Pons (tissue), 1 donor: Measurements from ENCODE around the gene TM7SF3.
A peak's percentile ranks its signal among the peaks of the same experiment; 100 is the strongest.
"Not testable (repeated sequence)": the region's sequence is repeated elsewhere in the genome, so short reads cannot be mapped to it uniquely, and the experiment has no call there.

ENCODE experiments used
- DNase-seq: peaks from one replicate; pipeline ENCODE4 v3.0.0-alpha.2; 2016; ENCODE audit warnings: low spot score

TM7SF3 gene, protein sequence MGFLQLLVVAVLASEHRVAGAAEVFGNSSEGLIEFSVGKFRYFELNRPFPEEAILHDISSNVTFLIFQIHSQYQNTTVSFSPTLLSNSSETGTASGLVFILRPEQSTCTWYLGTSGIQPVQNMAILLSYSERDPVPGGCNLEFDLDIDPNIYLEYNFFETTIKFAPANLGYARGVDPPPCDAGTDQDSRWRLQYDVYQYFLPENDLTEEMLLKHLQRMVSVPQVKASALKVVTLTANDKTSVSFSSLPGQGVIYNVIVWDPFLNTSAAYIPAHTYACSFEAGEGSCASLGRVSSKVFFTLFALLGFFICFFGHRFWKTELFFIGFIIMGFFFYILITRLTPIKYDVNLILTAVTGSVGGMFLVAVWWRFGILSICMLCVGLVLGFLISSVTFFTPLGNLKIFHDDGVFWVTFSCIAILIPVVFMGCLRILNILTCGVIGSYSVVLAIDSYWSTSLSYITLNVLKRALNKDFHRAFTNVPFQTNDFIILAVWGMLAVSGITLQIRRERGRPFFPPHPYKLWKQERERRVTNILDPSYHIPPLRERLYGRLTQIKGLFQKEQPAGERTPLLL

DNA sequence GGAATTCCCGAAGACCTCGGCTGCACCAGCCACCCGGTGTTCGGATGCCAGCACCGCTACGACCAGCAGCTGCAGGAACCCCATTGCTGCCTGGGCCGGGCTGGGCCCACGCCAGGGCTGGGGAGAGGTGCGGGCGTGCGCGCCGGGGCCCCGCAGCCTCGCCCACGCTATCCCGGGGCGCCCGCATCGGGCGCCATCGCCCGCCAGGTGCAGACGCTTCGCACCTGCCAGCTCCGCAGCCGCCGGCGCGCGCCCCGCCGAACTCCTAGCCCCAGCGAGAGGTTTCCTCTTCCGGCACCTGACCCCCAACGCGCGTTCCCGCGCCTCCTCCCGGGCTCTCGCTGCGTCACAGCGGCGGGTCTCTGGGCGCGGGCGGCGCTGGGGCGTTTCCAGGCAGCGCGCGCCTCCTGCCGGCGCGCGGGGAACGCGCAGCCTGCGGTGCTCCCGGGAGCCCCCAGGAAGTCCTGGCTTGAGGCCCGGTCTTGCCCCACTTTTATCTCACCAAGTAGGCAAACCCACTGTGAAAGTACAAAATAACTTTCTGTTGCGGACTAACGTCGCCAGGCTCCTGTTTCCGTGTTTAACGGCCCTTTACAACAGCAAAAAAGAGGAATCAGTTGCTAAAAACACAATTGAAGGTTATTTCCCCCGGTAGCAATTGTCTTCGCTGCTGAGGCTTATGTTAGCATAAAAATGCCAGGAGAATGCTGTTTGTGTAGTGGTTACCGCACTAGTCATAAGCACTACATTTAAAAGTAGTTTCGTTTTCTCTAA, at the start of gene TM7SF3:
Gene TM7SF3 (minus strand): TSS at position 300 of the 774 bp plus-strand sequence. CDS start 216 bp downstream, at position 84.
- DNase-seq: peak; percentile 88

DNA sequence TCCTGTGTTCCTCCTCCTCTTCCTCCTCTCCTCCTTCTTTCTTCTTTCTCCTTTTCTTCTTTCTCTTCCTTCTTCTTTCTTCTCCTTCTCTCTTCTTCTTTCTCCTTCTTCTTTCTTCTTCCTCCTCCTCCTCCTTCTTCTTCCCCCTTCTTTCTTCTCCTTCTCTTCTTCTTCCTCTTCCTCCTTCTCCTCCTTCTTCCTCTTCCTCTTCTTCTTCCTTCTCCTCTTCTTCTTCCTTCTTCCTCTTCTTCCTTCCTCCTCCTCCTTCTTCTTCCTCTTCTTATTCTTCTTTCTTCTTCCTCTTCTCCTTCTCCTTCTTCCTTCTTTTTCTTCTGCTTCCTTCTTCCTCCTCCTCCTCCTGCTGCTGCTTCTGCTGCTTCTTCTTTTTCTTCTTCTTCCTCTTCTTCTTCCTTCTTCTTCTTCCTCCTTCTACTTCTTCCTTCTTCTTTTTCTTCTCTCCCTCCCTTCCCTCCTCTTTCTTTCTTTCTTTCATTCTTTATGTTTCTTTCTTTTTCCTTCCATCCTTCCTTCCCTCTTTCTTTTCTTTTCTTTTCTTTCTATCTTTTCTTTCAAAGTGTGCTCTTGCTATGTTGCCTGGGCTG, 49.2 kb upstream of the TM7SF3 start:
- no peak for DNase-seq

DNA sequence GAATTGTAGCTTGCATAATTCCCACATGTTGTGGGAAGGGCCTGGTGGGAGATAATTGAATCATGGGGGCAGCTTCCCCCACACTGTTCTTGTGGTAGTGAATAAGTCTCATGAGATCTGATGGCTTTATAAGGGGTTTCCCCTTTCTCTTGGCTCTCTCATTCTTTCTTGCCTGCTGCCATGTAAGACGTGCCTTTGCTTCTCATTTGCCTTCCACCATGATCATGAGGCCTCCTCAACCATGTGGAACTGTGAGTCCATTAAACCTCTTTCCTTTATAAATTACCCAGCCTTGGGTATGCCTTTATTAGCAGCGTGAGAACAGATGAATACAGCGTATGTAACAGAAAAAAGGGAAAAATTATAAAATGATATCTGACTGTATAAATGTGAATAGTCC, 47.1 kb upstream of the TM7SF3 start:
- no peak for DNase-seq

DNA sequence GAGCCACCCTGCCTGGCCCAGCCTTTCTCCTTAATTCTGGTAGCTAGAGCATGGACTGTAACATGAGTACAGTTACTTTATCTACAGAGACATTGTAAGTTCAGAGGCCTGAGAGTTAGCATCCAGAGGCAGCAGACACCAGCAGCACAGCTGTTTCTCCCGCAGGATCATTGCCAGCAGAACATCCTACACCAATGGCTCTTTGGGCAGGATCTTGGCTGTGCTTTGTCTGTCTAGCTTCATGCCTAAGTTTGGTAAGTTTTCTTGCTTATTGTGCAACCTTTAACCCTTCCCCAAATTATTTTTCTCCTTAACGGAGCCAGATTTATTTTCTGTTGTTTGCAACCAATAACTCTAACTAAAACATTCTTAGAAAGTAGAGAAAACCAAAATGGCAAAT, 46.6 kb upstream of the TM7SF3 start:
- no peak for DNase-seq

DNA sequence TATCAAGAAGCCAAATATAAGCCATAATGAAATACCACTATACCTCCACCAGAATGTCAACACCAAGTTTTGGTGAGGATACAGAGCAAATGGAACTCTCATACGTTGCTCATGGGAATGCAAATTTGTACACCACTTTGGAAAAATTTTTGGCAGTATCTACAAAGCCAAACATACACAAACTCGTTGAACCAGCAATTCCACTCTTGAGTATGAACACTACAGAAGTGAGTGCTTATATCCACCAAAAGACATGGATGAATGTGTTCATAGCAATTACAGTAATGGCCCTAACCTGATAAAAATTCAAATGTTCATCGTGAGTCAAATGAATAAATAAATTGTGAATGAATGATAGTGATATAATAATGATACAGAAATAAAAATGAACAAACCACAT, 43.4 kb upstream of the TM7SF3 start:
- no peak for DNase-seq

DNA sequence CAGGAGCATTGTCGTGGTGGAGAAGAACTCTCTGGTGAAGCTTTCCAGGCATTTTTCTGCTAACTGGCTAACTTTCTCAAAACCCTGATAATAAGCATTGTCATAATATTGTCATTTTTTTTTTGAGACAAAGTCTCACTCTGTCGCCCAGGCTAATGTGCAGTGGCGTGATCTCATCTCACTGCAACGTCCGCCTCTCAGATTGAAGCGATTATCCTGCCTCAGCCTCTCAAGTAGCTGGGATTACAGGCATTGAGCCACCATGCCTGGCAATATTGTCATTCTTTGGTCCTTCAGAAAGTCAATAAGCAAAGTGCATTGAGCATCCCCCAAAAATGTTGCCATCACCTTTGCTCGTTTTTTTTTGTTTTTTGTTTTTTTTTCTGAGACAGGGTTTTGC, 41.8 kb upstream of the TM7SF3 start:
- DNase-seq: no peak

DNA sequence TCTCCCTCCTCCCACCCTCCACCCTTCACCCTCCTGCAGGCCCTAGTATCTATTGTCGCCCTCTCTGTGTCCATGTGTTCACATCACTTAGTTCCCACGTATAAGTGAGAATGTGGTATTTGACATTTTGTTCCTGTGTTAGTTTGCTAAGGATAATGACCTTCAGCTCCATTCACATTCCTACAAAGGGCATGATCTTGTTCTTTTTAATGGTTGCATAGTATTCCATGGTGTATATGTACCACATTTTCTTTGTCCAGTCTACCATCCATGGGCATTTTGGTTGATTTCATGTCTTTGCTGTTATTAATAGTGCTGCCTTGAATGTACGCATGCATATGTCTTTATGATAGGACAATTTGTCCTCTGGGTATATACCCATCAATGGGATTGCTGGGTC, 38.6 kb upstream of the TM7SF3 start:
- DNase-seq: no peak

DNA sequence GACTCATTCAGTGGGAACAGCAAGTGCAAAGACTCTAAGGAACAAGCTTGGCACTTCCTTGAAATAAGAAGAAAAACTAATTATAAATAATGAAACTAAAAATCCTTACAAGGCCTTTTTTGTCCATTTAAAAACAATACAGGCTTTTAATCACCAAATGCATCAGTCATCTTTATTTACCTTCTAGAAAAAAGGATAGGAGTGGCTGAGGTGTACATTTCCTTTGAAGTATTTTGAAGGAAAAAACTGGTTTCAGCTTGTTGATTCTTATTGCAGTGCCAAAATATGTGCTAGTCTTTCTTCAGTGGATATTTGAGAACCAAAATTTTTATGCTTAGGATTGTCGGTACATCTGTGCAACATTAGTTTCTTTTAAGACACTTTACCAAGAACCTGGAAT, 38.0 kb upstream of the TM7SF3 start:
- DNase-seq: no peak

DNA sequence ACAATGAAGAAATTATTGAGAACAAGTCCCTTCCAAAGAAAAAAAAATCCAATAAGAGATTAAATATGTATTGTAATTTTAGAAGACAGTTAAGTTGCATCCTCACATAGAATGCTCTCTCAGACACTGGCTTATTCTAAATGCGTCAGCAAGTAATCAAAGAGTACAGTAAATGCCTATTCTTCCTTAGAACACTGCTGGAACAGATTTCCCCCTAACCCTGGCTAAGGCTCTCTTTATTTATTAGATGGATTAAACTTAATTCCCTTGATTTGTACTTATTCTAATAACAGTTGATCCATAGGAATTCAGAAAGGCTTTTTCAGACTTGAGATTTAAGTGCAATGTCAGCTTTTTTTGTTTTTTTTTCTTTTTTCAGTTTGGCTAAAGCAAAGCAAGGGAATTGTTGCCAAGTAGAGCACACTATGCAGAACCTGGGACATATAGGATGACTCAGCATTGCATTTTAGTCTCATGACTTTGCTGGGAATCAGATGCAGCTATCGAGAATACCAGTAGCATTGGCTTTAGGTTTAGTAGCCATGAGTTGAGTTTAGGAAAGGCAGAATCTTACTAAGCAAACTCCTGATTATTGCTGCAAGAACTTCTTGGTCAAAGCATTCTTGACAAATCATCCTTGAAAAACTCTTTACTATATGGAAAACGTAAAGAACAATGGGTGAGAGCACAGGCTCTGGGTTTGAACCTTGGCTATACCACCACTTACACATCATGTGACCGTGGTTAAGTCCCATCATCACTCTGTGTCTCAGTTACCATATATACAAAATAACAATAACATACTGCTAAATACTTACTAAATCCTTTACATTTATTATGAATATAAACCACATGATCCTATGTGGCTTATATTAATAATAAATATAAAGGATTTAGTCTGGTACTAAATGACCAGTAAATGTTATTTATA, 34.9 kb upstream of the TM7SF3 start:
- DNase-seq: no peak

DNA sequence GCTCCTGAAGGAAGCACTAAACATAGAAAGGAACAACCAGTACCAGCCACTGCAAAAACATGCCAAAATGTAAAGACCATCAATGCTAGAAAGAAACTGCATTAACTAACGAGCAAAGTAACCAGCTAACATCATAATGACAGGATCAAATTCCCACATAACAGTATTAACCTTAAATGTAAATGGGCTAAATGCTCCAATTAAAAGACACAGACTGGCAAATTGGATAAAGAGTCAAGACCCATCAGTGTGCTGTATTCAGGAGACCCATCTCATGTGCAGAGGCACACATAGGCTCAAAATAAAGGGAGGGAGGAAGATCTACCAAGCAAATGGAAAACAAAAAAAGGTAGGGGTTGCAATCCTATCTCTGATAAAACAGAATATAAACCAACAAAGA, 27.8 kb upstream of the TM7SF3 start:
- DNase-seq: not testable (repeated sequence)

DNA sequence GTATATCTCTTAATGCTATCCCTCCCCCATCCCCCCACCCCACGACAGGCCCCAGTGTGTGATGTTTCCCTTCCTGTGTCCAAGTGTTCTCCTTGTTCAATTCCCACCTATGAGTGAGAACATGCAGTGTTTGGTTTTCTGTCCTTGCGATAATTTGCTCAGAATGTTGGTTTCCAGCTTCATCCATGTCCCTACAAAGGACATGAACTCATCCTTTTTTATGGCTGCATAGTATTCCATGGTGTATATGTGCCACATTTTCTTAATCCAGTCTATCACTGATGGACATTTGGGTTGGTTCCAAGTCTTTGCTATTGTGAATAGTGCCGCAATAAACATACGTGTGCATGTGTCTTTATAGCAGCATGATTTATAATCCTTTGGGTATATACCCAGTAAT, 26.5 kb upstream of the TM7SF3 start:
- not testable (repeated sequence) for DNase-seq

DNA sequence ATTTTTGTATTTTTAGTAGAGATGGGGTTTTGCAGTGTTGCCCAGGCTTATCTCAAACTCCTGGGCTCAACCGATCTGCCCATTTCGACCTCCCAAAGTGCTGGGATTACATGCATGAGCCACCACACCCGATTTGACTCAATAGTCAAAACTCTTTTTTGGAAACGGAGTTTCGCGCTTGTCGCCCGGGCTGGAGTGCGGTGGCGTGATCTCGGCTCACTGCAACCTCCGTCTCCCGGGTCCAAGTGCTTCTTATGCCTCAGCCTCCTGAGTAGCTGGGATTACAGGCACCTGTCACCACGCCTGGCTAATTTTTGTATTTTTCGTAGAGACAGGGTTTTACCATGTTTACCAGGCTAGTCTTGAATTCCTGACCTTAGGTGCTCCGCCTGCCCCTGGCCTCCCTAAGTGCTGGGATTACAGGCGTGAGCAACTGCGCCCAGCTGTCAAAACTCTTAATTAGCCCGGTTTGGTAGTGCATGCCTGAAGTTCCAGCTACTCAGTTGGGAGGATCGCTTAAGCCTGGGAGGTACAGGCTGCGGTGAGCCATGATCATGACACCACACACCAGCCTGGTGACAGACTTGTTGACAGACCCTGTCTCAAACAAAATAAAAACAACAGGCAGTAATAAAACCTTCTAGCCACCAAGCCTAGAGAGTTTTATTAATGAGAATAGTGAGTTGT, 20.6 kb upstream of the TM7SF3 start:
- DNase-seq: no peak

DNA sequence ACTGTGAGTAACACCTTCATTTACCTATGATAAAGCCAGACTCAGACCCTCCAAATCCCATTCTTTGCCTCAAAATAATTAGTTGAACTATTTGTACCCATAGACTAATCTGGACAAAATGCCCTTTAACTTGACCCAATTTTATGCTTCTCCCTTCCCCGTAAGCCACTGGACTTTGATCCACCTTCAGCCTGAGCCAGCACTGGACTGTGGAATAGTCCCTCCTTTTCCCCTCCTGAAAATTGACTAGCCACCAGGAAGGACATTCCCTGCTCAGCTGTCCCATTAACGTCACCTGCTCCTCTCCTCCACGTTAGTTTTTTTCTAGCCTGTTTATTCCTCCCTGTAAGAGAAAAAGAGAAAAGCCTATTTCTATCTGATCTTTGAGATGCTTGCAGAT, 18.5 kb upstream of the TM7SF3 start:
- DNase-seq: no peak

DNA sequence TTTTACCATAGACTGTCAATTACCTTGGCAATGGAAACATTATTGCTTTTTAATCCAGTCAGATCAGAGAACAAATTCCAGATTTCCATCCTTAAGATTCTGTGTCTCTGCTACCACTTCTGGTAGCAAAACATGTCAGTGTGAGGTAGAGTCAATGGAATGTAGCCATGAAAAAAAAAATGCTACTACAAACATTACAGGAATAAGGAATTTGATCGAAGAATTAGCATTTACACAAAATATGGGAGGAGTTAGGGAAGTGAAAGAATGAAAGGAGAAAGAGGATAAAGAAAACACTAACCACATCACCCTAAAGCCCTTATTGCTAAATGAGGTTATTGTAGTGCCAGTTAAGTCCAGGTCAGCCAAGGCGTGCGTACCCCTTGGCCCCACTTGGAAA, 17.3 kb upstream of the TM7SF3 start:
- no peak for DNase-seq

DNA sequence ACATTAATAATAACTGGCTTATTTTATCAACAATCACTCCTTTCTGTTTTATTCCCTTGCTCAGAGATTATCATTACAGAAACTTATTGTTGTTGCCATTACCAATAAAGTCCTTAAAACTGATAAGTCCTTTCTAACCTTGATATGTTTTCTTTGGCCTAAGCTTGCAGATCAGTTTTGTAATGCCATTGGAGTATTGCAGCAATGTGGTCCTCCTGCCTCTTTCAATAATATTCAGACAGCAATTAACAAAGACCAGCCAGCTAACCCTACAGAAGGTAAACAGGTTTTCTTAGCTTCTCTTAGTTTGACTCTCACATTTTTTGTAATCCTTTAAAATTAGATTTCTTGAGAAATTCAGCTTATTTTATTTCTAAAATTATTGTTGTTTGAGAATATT, 12.1 kb upstream of the TM7SF3 start:
- no peak for DNase-seq

DNA sequence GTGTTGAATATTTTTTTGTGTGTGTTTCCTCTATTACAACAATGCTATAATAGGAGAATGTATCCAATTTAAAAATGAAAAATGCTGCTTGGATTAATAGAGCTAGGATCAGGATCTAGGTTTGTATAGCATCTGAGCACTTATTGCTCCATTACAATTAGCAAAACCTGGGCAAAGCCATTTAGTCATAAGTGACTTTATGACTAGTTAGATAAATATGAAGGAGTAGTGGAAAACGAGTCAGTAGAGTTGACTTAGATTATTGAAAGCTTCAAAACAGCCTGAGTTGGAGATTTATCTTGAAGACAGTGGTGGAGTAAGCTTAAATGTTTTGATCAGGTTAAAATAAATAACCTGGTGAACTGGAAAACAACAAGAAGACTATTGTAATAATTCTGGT, 10.9 kb upstream of the TM7SF3 start:
- no peak for DNase-seq

DNA sequence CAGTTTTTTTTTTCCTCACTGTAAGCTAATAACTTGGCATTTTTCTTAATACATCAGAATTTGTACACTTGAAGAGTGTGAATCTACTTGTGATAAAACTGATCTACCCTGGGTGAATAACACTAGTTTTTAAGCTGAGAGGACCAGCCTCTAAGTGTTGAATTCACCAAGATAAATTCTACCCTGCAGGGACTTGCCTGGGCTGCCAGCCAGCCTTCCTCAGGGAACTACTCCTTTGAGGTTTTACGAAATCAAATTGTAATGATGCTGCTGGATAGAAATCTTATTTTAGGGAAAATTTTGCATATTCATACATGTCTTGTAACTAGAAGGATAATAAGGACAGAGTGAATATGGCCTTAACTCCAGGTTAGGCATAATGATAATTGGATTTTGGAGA, 10.1 kb upstream of the TM7SF3 start:
- DNase-seq: no peak

DNA sequence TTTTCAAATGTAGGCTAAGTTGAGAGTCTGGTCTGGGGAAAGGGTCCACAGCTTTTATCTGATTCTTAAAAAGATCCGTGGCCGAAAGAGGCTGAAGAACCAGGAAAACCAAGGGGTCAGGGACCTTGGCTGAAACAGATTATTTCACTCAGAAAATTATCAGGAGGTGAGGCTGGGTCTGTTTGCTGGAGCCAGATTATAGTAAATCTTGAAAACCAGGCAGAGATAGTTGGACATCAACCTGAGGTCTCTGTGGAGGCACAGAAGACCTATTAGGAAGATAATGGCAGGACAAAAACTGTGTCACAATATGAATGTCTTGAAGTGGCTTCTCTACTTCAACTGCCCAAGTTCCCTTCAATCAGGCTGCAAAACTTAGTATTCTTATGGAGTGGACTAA, 6.6 kb upstream of the TM7SF3 start:
- no peak for DNase-seq

DNA sequence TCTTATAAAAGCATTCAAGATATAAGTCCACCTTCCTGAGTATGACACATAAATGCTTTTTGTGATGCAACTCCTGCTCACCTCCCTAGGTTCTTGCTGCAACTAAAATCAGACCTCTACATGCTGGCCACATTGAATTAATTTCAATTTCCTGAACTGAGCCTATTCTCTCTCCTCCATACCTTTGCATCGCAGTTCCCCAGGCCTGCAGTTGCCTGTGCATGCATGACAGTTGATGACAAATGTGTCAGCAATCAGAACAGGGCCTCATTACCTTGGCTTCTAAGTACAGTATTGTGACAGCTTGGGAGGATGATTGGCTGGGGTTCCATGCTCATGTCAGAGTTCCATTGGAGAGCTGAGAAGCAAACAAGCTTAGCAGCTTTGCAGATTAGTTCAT, 3.9 kb upstream of the TM7SF3 start:
- DNase-seq: no peak

DNA sequence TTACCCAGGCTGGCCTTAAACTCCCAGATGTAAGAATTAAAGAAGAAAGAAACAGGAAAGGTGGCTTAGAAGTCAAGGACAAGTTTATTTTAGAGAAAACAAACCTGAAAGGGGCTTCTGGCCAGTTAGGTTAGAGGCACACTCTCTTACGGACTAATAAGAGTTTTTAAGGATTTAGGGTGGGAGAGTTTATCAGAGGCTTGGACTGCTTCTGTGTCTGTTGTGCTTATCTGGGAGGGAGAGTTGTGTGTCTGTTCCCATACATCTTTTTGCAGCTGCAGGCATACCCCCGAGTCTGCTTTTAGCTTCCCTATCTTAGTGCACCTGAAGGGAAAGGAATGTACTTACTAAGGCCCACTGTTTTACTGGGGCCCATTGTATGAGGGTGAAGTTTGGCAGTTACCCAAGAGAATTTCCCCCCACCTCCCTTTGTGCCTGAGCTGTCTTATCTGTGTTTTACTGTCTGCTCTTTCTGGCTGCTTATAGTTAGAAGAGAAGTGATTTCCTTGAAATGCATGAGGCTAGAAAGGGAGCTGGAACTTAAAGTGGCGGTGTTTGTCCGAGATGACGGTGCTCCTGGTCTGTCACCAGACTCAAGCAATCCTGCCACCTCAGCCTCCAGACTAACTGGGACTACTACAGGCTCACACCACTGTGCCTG, 3.1 kb upstream of the TM7SF3 start:
- DNase-seq: not testable (repeated sequence)

DNA sequence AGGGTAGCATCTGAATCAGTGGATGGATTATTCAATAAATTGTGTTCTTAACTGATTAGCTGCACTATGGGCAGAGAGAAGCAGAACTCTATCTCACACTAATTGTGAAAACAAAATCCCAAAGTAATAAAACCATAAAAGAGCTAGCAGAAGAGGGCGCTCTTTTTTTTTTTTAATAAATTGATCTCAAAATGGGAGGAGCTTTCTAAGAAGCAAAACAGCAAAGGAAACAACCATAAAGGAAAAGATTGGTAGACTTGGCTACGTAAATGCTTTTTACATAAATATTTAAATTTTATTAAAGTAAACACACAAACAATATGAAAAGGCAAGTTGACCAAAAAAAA, 1.5 kb upstream of the TM7SF3 start:
- no peak for DNase-seq
